PC-3 (cell line): ENCODE measurements around the gene TRIM27. TPM values are rescaled to one million over a fixed set of nuclear protein-coding genes. Genes with fewer than 3 reads are reported as not detected.

ENCODE experiments used
- ATAC-seq: fragments of 200-7000 bp; cut with Tn5 transposase; 2 replicates; pipeline ENCODE4 v1.9.1; 2020; ENCODE audit warnings: mild to moderate bottlenecking, moderate library complexity
- BruUV-seq: library from RNA; stranded (reverse); fragments of 400-500 nt; replicated peaks from 2 replicates; lab custom pipeline; 2021; lab: Mats Ljungman, UMichigan
- CTCF ChIA-PET: fragments of 300-600 bp; sonication (Branson Sonifier 250); formaldehyde crosslinking; loops from one replicate; lab custom pipeline; 2022; ENCODE audit warnings: antibody characterized with exemption; lab: Charles Lee
- POLR2A ChIA-PET: fragments of 300-600 bp; sonication (Branson Sonifier 250); formaldehyde crosslinking; loops from one replicate; lab custom pipeline; 2022; ENCODE audit warnings: antibody characterized with exemption; ENCODE audit not compliant: unreplicated experiment; lab: Charles Lee
- DNase-seq: peaks from one replicate; pipeline ENCODE4 v3.0.0-alpha.2; 2015
- H2AFZ ChIP-seq: fragments of 300-600 bp; sonication (generic); 2 replicates; pipeline ENCODE4 v1.6.0; 2016; ENCODE audit warnings: antibody characterized with exemption, low read length
- H3F3A ChIP-seq: fragments of 300-600 bp; sonication (generic); one replicate; pipeline ENCODE4 v1.6.0; 2017; ENCODE audit warnings: antibody characterized with exemption, low read length, control low read depth, mild to moderate bottlenecking; ENCODE audit not compliant: unreplicated experiment
- H3K27ac ChIP-seq: fragments of 300-600 bp; sonication (generic); 2 replicates; pipeline ENCODE4 v1.5.1; 2016; ENCODE audit warnings: mild to moderate bottlenecking, low read length
- H3K27me3 ChIP-seq: fragments of 300-600 bp; sonication (generic); 2 replicates; pipeline ENCODE4 v1.6.1; 2016; ENCODE audit warnings: low read length, mixed read lengths
- H3K36me3 ChIP-seq: fragments of 300-600 bp; sonication (generic); 2 replicates; pipeline ENCODE4 v1.6.1; 2016; ENCODE audit warnings: low read depth, mixed run types, low read length, mixed read lengths
- H3K4me1 ChIP-seq: fragments of 300-600 bp; sonication (generic); 2 replicates; pipeline ENCODE4 v1.5.1; 2016; ENCODE audit warnings: low read length; ENCODE audit not compliant: insufficient read depth
- H3K4me2 ChIP-seq: fragments of 300-600 bp; sonication (generic); 2 replicates; pipeline ENCODE4 v1.6.0; 2016; ENCODE audit warnings: low read length
- H3K4me3 ChIP-seq: fragments of 300-600 bp; sonication (generic); 2 replicates; pipeline ENCODE4 v1.5.1; 2016; ENCODE audit warnings: mild to moderate bottlenecking, low read length, mixed read lengths
- H3K79me2 ChIP-seq: fragments of 300-600 bp; sonication (generic); 2 replicates; pipeline ENCODE4 v1.6.1; 2017; ENCODE audit warnings: low read length, mixed read lengths
- H3K9ac ChIP-seq: fragments of 300-600 bp; sonication (generic); 2 replicates; pipeline ENCODE4 v1.6.0; 2016; ENCODE audit warnings: mild to moderate bottlenecking, low read length
- H3K9me2 ChIP-seq: fragments of 300-600 bp; sonication (generic); replicated peaks from 2 replicates; pipeline ENCODE4 v1.6.1; 2016; ENCODE audit warnings: mixed run types, low read length, mixed read lengths
- H3K9me3 ChIP-seq: fragments of 300-600 bp; sonication (generic); 2 replicates; pipeline ENCODE4 v1.6.1; 2016; ENCODE audit warnings: low read length, mixed read lengths
- H4K20me1 ChIP-seq: fragments of 300-600 bp; sonication (generic); 2 replicates; pipeline ENCODE4 v1.6.1; 2016; ENCODE audit warnings: low read length, mixed read lengths
- CTCF ChIP-seq: fragments of 300-600 bp; sonication (generic); conservative IDR thresholded peaks from 2 replicates; pipeline ENCODE4 v1.5.1; 2017; ENCODE audit warnings: antibody characterized with exemption, low read depth, mild to moderate bottlenecking, low read length
- EZH2 ChIP-seq: fragments of 300-600 bp; sonication (generic); IDR thresholded peaks from one replicate; pipeline ENCODE4 v1.6.1; 2017; ENCODE audit warnings: antibody characterized with exemption, mild to moderate bottlenecking, low read length; ENCODE audit not compliant: unreplicated experiment
- EZH2phosphoT487 ChIP-seq: fragments of 300-600 bp; sonication (generic); IDR thresholded peaks from 2 replicates; pipeline ENCODE4 v1.6.1; 2018; ENCODE audit warnings: mild to moderate bottlenecking, antibody characterized with exemption, low read length, borderline replicate concordance
- intact Hi-C: fragments of 100-400 bp; cut with micrococcal nuclease; formaldehyde crosslinking; loops from 2 replicates; pipeline ENCODE4 v1.9.0; 2023
- total RNA-seq: library from RNA; depleted of rRNA; stranded (reverse); fragments of >200 nt; gene quantifications from 2 replicates; pipeline ENCODE4 v1.2.3, GENCODE V29; 2014

The TRIM27 gene
- total RNA-seq, 1 experiment from 2014 or later: 85.8 TPM

- POLR2A ChIA-PET: interaction anchor here (0.6 to 1.2 kb wide), 9 partner anchors 30 to 1713 kb away, joined by 3 to 5 read pairs (median 3); a partner anchor contains a TSS
- TF ChIP-seq EZH2phosphoT487 (no peak), EZH2 (no peak), CTCF (no peak)
- Histone ChIP-seq H4K20me1 (no peaks in the 10 kb centered on the region), H3K36me3 (no peaks in the 10 kb centered on the region), H2AFZ (peak overlapping the region; percentile 43; the same call in 1 of the 2 replicates), H3K79me2 (no peaks in the 10 kb centered on the region), H3K9me2 (no peaks in the 10 kb centered on the region), H3F3A (peaks cover 4% of the 10 kb centered on the region), H3K27ac (peak overlapping the region; percentile 44), H3K4me3 (peak overlapping the region; percentile 87), H3K27me3 (no peaks in the 10 kb centered on the region), H3K4me2 (peak overlapping the region; percentile 93), H3K9ac (peak overlapping the region; percentile 44), H3K4me1 (peaks cover 24% of the 10 kb centered on the region), H3K9me3 (no peaks in the 10 kb centered on the region)
- intact Hi-C loops: loop anchor here (2.0 to 10.0 kb wide), 3 partner anchors 75 to 1733 kb away; a partner anchor contains a TSS
- CTCF ChIA-PET: interaction anchor here (0.6 to 1.1 kb wide), 5 partner anchors 28 to 527 kb away, joined by 3 to 6 read pairs (median 3); no protein-coding TSS in a partner anchor
- DNase-seq: peak; percentile 95
- TSS peak; percentile 99 for BruUV-seq
- peak; percentile 25 for ATAC-seq
Measured at GRCh38 chr6:28865401-28866204, 58.2 kb downstream of the TRIM27 start.

GRCh38 chr6:28864326-28864923 is 59.4 kb downstream of the TRIM27 start:
- BruUV-seq: no TSS peak
- Histone ChIP-seq H3K4me2 (peak overlapping the region; percentile 93), H3K27me3 (no peaks in the 10 kb centered on the region), H3K27ac (no peak overlapping the region; the same call in 1 of the 2 replicates), H4K20me1 (no peaks in the 10 kb centered on the region), H3K4me1 (peaks cover 24% of the 10 kb centered on the region), H3F3A (peaks cover 4% of the 10 kb centered on the region), H3K4me3 (peak overlapping the region; percentile 87), H3K9me3 (no peaks in the 10 kb centered on the region), H2AFZ (peak overlapping the region; percentile 97), H3K9me2 (no peaks in the 10 kb centered on the region), H3K36me3 (no peaks in the 10 kb centered on the region), H3K9ac (peak overlapping the region; percentile 44; the same call in 1 of the 2 replicates), H3K79me2 (no peaks in the 10 kb centered on the region)
- CTCF ChIA-PET: interaction anchor here (0.7 kb wide), 1 partner anchor 27 kb away, joined by 5 read pairs; no protein-coding TSS in a partner anchor
- TF ChIP-seq CTCF (peak; percentile 64), EZH2phosphoT487 (no peak), EZH2 (no peak)
- intact Hi-C loops: loop anchor here (1.0 to 10.0 kb wide), 4 partner anchors 31 to 178 kb away; no protein-coding TSS in a partner anchor
- ATAC-seq: peak; percentile 2; the same call in 1 of the 2 replicates
- DNase-seq: no peak
- POLR2A ChIA-PET: interaction anchor here (0.7 kb wide), 1 partner anchor 31 kb away, joined by 3 read pairs; no protein-coding TSS in a partner anchor
